H9 (cell line): ENCODE measurements around the gene IL3RA. TPM values are rescaled to one million over a fixed set of nuclear protein-coding genes. Genes with fewer than 3 reads are reported as not detected.
A peak's percentile ranks its signal among the peaks of the same experiment; 100 is the strongest.

Experiments used
- DNase-seq: peaks from one replicate; pipeline ENCODE4 v3.0.0-alpha.2; 2017
- H2AFZ ChIP-seq: one replicate; pipeline ENCODE4 v1.6.1; 2013; ENCODE audit warnings: mild to moderate bottlenecking, low read length, control low read depth, moderate library complexity
- H2AK5ac ChIP-seq: 2 replicates; pipeline ENCODE4 v1.6.1; 2013; ENCODE audit warnings: low read length, control low read depth, mixed read lengths; ENCODE audit not compliant: insufficient read length
- H2BK120ac ChIP-seq: one replicate; pipeline ENCODE4 v1.6.1; 2013; ENCODE audit warnings: low read depth, mild to moderate bottlenecking, low read length, control low read depth, inconsistent platforms; ENCODE audit not compliant: poor library complexity, severe bottlenecking
- H2BK12ac ChIP-seq: 2 replicates; pipeline ENCODE4 v1.6.1; 2013; ENCODE audit warnings: low read length, control low read depth, mixed read lengths, low read depth; ENCODE audit not compliant: insufficient read length
- H2BK15ac ChIP-seq: 2 replicates; pipeline ENCODE4 v1.6.1; 2013; ENCODE audit warnings: low read depth, low read length, control low read depth
- H2BK20ac ChIP-seq: one replicate; pipeline ENCODE4 v1.6.1; 2013; ENCODE audit warnings: low read depth, mild to moderate bottlenecking, low read length, control low read depth, inconsistent platforms; ENCODE audit not compliant: poor library complexity, severe bottlenecking
- H2BK5ac ChIP-seq: 2 replicates; pipeline ENCODE4 v1.6.1; 2013; ENCODE audit warnings: low read length, control low read depth, mixed read lengths; ENCODE audit not compliant: insufficient read length
- H3K14ac ChIP-seq: 2 replicates; pipeline ENCODE4 v1.6.1; 2013; ENCODE audit warnings: low read length, control low read depth; ENCODE audit not compliant: insufficient read depth
- H3K18ac ChIP-seq: 2 replicates; pipeline ENCODE4 v1.6.1; 2013; ENCODE audit warnings: low read depth, mild to moderate bottlenecking, mixed read lengths, low read length, control low read depth; ENCODE audit not compliant: insufficient read length
- H3K23ac ChIP-seq: 2 replicates; pipeline ENCODE4 v1.6.1; 2013; ENCODE audit warnings: low read length, control low read depth, mixed read lengths, low read depth; ENCODE audit not compliant: insufficient read length
- H3K23me2 ChIP-seq: 2 replicates; pipeline ENCODE4 v1.6.1; 2013; ENCODE audit warnings: low read depth, mild to moderate bottlenecking, mixed read lengths, low read length, control low read depth; ENCODE audit not compliant: insufficient read length, poor library complexity, severe bottlenecking
- H3K27ac ChIP-seq: 2 replicates; pipeline ENCODE4 v1.5.1; 2013; ENCODE audit warnings: low read length, control low read depth, mixed read lengths, low read depth; ENCODE audit not compliant: insufficient read length
- H3K27me3 ChIP-seq: 2 replicates; pipeline ENCODE4 v1.6.1; 2013; ENCODE audit warnings: low read length, control low read depth, inconsistent platforms; ENCODE audit not compliant: insufficient read depth
- H3K4ac ChIP-seq: 2 replicates; pipeline ENCODE4 v1.6.1; 2013; ENCODE audit warnings: low read depth, mild to moderate bottlenecking, control low read depth, inconsistent platforms, low read length, moderate library complexity
- H3K4me1 ChIP-seq: 2 replicates; pipeline ENCODE4 v1.6.1; 2013; ENCODE audit warnings: low read length, control low read depth, inconsistent platforms; ENCODE audit not compliant: insufficient read depth
- H3K4me2 ChIP-seq: 2 replicates; pipeline ENCODE4 v1.6.1; 2013; ENCODE audit warnings: low read length, control low read depth, mixed read lengths; ENCODE audit not compliant: insufficient read length, insufficient read depth
- H3K56ac ChIP-seq: 2 replicates; pipeline ENCODE4 v1.6.1; 2013; ENCODE audit warnings: low read depth, mild to moderate bottlenecking, mixed read lengths, low read length, control low read depth; ENCODE audit not compliant: insufficient read length
- H3K79me1 ChIP-seq: 2 replicates; pipeline ENCODE4 v1.6.1; 2013; ENCODE audit warnings: low read depth, mild to moderate bottlenecking, moderate library complexity, low read length, control low read depth, inconsistent platforms; ENCODE audit not compliant: insufficient read depth, poor library complexity, severe bottlenecking
- H3K79me2 ChIP-seq: 2 replicates; pipeline ENCODE4 v1.6.1; 2013; ENCODE audit warnings: low read length, control low read depth, inconsistent platforms; ENCODE audit not compliant: insufficient read depth
- H3K9ac ChIP-seq: 2 replicates; pipeline ENCODE4 v1.6.1; 2013; ENCODE audit warnings: low read length, control low read depth, mixed read lengths; ENCODE audit not compliant: insufficient read length; ENCODE audit errors: extremely low read depth
- H3K9me3 ChIP-seq: one replicate; pipeline ENCODE4 v1.6.1; 2013; ENCODE audit warnings: low read depth, low read length, inconsistent platforms; ENCODE audit not compliant: control insufficient read depth
- H3T11ph ChIP-seq: one replicate; pipeline ENCODE4 v1.6.1; 2013; ENCODE audit warnings: mild to moderate bottlenecking, low read length, control low read depth, inconsistent platforms
- H4K20me1 ChIP-seq: one replicate; pipeline ENCODE4 v1.6.1; 2013; ENCODE audit not compliant: control insufficient read depth, insufficient read length, insufficient read depth
- H4K5ac ChIP-seq: 2 replicates; pipeline ENCODE4 v1.6.1; 2013; ENCODE audit warnings: low read depth, mild to moderate bottlenecking, mixed read lengths, low read length, control low read depth; ENCODE audit not compliant: insufficient read length
- H4K8ac ChIP-seq: replicated peaks from 2 replicates; pipeline ENCODE4 v1.6.1; 2013; ENCODE audit warnings: low read length, control low read depth, mixed read lengths, low read depth; ENCODE audit not compliant: insufficient read length
- H4K91ac ChIP-seq: 2 replicates; pipeline ENCODE4 v1.6.1; 2013; ENCODE audit warnings: low read depth, mild to moderate bottlenecking, moderate library complexity, mixed read lengths, low read length, control low read depth; ENCODE audit not compliant: insufficient read length
- H3K27ac Mint-ChIP-seq, 3 experiments: 2 replicates in 2 of 3; 3 replicates in 1 of 3; pipeline ENCODE4 v1.8.0; 2020 to 2021; ENCODE audit warnings: mixed read lengths in 3 of 3, mild to moderate bottlenecking in 1 of 3, moderate library complexity in 1 of 3
- H3K27me3 Mint-ChIP-seq: 2 replicates; pipeline ENCODE4 v1.8.0; 2021; ENCODE audit warnings: low read depth, mild to moderate bottlenecking, moderate library complexity, mixed read lengths
- H3K36me3 Mint-ChIP-seq, 3 experiments: 2 replicates in 2 of 3; 3 replicates in 1 of 3; pipeline ENCODE4 v1.8.0; 2020 to 2021; ENCODE audit warnings: low read depth in 3 of 3, mixed read lengths in 3 of 3; ENCODE audit not compliant: insufficient read depth in 1 of 3
- H3K4me1 Mint-ChIP-seq, 2 experiments: 2 replicates each; pipeline ENCODE4 v1.8.0; 2020; ENCODE audit warnings: mixed read lengths in 2 of 2
- H3K4me3 Mint-ChIP-seq, 2 experiments: 2 replicates in 1 of 2; 3 replicates in 1 of 2; pipeline ENCODE4 v1.8.0; 2020 to 2021; ENCODE audit warnings: mild to moderate bottlenecking in 2 of 2, mixed read lengths in 2 of 2, moderate library complexity in 1 of 2
- H3K9me3 Mint-ChIP-seq, 2 experiments: 2 replicates in 1 of 2; 3 replicates in 1 of 2; pipeline ENCODE4 v1.8.0; 2020; ENCODE audit warnings: mild to moderate bottlenecking in 2 of 2, mixed read lengths in 2 of 2, moderate library complexity in 1 of 2
- WGBS: extraction: QIAGEN DNeasy Blood & Tissue Kit; methylation state at CpG from one replicate; pipeline ENCODE4 v1.1.7; 2013; ENCODE audit warnings: missing lambda C conversion rate, low lambda C conversion rate, mixed read lengths; ENCODE audit not compliant: insufficient read length; ENCODE audit errors: extremely low coverage; 5-methylcytosine and 5-hydroxymethylcytosine counted together
- total RNA-seq: library from RNA; stranded (reverse); gene quantifications from 2 replicates; pipeline ENCODE4 v1.2.1, GENCODE V29; 2021
- TF ChIP-seq, protein P1 (sequence below): fragments of 200-600 bp; sonication (generic); conservative IDR thresholded peaks from 3 replicates; pipeline ENCODE4 v1.8.0; 2021; ENCODE audit warnings: antibody characterized with exemption, mild to moderate bottlenecking

Gene IL3RA
- total RNA-seq, 1 experiment from 2014 or later: 0.24 TPM

DNA sequence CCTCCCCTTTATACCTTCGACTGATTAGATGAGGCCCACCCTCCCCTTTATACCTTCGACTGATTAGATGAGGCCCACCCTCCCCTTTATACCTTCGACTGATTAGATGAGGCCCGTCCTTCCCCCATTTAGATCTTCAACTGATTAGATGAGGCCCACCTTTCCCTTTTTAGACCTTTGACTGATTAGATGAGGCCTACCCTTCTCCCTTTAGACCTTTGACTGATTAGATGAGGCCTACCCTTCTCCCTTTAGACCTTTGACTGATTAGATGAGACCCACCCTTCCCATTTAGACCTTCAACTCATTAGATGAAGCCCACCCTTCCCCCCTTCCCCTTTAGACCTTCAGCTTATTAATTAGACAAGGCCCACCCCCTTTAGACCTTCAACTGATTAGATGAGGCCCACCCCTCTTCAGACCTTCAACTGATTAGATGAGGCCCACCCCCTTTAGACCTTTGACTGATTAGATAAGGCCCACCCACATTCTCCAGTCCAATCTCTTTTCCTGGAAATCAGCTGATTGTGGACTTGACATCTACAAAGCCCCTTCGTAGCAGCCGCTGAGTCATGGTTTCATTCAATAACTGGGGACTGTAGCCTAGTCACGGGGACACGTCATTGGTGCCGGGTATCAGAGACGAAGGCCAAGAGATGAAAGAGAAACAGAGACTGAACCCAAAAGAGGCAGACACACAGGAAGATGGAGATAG, 28.8 kb upstream of the IL3RA start:
- no CpG with 5 or more reads among the region's 10 CpGs for whole genome bisulfite sequencing
- peak overlapping the region in 1 of 2 experiments; percentile 52; a peak in 1 of 5 replicates for H3K4me3 Mint-ChIP-seq
- H3K79me2 ChIP-seq: no peaks in the 10 kb centered on the region
- no peak overlapping the region for H3K27ac Mint-ChIP-seq
- H4K5ac ChIP-seq: no peak overlapping the region
- no peak overlapping the region for H3K56ac ChIP-seq
- H3T11ph ChIP-seq: no peak overlapping the region
- H3K9me3 Mint-ChIP-seq: peaks cover 19 to 27% of the 10 kb centered on the region in 2 experiments
- no peak overlapping the region for H2AK5ac ChIP-seq
- H3K4me1 Mint-ChIP-seq: no peaks in the 10 kb centered on the region
- H3K4me1 ChIP-seq: no peaks in the 10 kb centered on the region
- H3K4ac ChIP-seq: no peak overlapping the region
- no peak overlapping the region for H3K18ac ChIP-seq
- no peaks in the 10 kb centered on the region for H3K27me3 ChIP-seq
- H3K27me3 Mint-ChIP-seq: peaks cover 5% of the 10 kb centered on the region
- no peak overlapping the region for H3K23ac ChIP-seq
- no peak overlapping the region for H2AFZ ChIP-seq
- H3K36me3 Mint-ChIP-seq: peaks cover 9 to 26% (median 17%) of the 10 kb centered on the region in 3 experiments
- H4K8ac ChIP-seq: no peak overlapping the region
- no peak overlapping the region for H4K91ac ChIP-seq
- no peak for DNase-seq
- H2BK5ac ChIP-seq: no peak overlapping the region
- H3K23me2 ChIP-seq: no peaks in the 10 kb centered on the region
- no peaks in the 10 kb centered on the region for H4K20me1 ChIP-seq
- TF ChIP-seq, protein P1, sequence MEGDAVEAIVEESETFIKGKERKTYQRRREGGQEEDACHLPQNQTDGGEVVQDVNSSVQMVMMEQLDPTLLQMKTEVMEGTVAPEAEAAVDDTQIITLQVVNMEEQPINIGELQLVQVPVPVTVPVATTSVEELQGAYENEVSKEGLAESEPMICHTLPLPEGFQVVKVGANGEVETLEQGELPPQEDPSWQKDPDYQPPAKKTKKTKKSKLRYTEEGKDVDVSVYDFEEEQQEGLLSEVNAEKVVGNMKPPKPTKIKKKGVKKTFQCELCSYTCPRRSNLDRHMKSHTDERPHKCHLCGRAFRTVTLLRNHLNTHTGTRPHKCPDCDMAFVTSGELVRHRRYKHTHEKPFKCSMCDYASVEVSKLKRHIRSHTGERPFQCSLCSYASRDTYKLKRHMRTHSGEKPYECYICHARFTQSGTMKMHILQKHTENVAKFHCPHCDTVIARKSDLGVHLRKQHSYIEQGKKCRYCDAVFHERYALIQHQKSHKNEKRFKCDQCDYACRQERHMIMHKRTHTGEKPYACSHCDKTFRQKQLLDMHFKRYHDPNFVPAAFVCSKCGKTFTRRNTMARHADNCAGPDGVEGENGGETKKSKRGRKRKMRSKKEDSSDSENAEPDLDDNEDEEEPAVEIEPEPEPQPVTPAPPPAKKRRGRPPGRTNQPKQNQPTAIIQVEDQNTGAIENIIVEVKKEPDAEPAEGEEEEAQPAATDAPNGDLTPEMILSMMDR: no peak
- no peak overlapping the region for H2BK12ac ChIP-seq
- no peak overlapping the region for H3K27ac ChIP-seq
- no peak overlapping the region for H2BK15ac ChIP-seq
- H2BK20ac ChIP-seq: no peak overlapping the region
- H3K14ac ChIP-seq: no peak overlapping the region
- H2BK120ac ChIP-seq: no peak overlapping the region
- no peak overlapping the region for H3K4me2 ChIP-seq
- H3K9ac ChIP-seq: no peak overlapping the region
- H3K9me3 ChIP-seq: no peaks in the 10 kb centered on the region
- no peaks in the 10 kb centered on the region for H3K79me1 ChIP-seq
